ENCODE measurements around the gene DMXL1.

- TF ChIP-seq POLR2A (IDR thresholded peaks at IDR 0.05; ENCODE audit: low read depth, low read length) (no peak), POLR2AphosphoS5 (IDR thresholded peaks at IDR 0.05; ENCODE audit: low read depth, low read length) (no peak)
Measured at GRCh38 chr5:119072496-119072895, 1.6 kb downstream of the DMXL1 start.

Measured in GM12892 (cell line).